ENCODE data around the gene FOXP2.

Gene FOXP2

GRCh38 chr7:114723308-114723707, 308.7 kb downstream of the FOXP2 start:
- TF ChIP-seq CTCF (conservative IDR thresholded peaks at IDR 0.05; ENCODE audit: control insufficient read depth, insufficient read depth, low read depth, low read length), result no peak
- no peak overlapping the region for H3K4me3 ChIP-seq (ENCODE audit: control insufficient read depth, low read depth, low read length)
- no peak for DNase-seq (ENCODE audit: low read depth)

DNA sequence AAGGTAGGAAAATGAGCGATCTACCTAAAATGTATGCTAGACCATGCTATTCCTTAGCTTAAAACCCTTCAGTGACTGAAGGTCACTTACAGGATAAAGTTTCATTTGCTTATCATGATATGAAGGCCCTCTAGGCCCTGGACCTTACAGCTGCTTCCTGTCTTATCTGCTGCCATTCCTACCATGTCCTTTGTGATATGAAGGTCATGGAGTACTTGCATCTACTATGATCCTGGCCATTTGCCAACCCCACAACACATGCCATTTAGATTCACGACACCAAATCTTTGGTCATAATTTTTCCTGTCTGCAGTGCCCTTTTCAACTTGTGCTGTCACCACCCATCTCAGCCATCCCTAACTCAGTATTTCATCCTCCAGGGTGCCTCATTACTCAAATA, 325.5 kb downstream of the FOXP2 start:
- H3K4me3 ChIP-seq (ENCODE audit: control insufficient read depth, low read depth, low read length), result no peak overlapping the region
- TF ChIP-seq CTCF (conservative IDR thresholded peaks at IDR 0.05; ENCODE audit: control insufficient read depth, insufficient read depth, low read depth, low read length), result no peak

DNA sequence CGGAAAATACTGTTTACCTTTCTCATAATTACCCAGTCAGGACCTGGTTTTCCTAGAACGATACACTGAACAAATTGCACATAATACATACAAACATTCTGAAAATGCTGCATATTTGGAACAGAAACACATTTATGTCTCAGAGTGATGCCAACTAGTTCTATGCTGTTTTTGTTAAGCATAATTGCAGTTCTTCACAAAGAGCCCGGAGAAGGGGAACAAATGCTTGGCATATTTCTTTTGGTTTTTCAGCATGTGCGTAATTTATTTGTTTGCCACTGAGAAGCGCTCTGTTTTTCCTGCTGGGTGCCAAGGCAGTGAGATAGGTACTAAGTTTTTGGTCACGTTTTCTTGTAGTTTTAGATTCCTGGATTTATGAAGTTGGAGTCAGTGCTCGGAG, 326.3 kb downstream of the FOXP2 start:
- H3K4me3 ChIP-seq (ENCODE audit: control insufficient read depth, low read depth, low read length), result no peak overlapping the region
- no peak for DNase-seq (ENCODE audit: low read depth)
- no peak for TF ChIP-seq CTCF (conservative IDR thresholded peaks at IDR 0.05; ENCODE audit: control insufficient read depth, insufficient read depth, low read depth, low read length)

More for the DNA sequence above, 325.5 kb downstream of the FOXP2 start:
- no peak for DNase-seq (ENCODE audit: low read depth)

GRCh38 chr7:114741911-114742310, 327.3 kb downstream of the FOXP2 start:
- DNase-seq (ENCODE audit: low read depth), result no peak
- no peak overlapping the region for H3K4me3 ChIP-seq (ENCODE audit: control insufficient read depth, low read depth, low read length)
- TF ChIP-seq CTCF (conservative IDR thresholded peaks at IDR 0.05; ENCODE audit: control insufficient read depth, insufficient read depth, low read depth, low read length), result no peak
